ENCODE measurements around the gene GPR25.

DNA sequence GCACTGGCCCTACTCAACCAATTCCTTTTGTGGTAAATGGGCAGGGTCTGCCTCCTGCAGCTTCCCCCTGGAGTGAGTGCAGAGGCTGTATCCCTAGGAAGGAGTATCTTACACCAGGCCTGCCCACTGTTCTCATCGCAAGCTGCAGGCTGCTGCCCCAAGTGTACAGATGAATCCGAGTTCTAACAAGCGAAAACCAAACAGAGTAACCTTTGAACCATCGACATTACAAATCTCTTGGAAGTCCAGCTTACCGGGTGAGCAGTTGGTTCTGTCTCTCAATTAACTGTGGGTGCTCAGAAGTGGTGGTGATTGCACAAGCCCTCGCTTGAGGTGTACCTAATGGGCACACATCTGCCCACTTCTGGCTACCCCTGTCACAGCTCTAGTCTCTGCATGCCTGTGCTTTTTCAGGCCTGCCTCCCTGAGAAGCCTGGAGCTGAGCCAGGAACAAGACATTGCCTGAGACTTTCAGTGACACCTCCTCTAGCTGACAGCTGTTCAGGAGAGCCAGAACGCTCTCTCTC, 44.6 kb downstream of the GPR25 start:
- no peak for TF ChIP-seq POLR2A (IDR thresholded peaks at IDR 0.05; ENCODE audit: low read depth, low read length)
- TF ChIP-seq, protein P1, sequence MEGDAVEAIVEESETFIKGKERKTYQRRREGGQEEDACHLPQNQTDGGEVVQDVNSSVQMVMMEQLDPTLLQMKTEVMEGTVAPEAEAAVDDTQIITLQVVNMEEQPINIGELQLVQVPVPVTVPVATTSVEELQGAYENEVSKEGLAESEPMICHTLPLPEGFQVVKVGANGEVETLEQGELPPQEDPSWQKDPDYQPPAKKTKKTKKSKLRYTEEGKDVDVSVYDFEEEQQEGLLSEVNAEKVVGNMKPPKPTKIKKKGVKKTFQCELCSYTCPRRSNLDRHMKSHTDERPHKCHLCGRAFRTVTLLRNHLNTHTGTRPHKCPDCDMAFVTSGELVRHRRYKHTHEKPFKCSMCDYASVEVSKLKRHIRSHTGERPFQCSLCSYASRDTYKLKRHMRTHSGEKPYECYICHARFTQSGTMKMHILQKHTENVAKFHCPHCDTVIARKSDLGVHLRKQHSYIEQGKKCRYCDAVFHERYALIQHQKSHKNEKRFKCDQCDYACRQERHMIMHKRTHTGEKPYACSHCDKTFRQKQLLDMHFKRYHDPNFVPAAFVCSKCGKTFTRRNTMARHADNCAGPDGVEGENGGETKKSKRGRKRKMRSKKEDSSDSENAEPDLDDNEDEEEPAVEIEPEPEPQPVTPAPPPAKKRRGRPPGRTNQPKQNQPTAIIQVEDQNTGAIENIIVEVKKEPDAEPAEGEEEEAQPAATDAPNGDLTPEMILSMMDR (IDR thresholded peaks at IDR 0.05 in 2 of 3, conservative IDR thresholded peaks at IDR 0.05 in 1 of 3; ENCODE audit: control insufficient read depth in 2 of 3, extremely low read depth in 1 of 3, insufficient read depth in 1 of 3, low read depth in 3 of 3, low read length in 3 of 3): no peak
- TF ChIP-seq CBX3 (IDR thresholded peaks at IDR 0.05; ENCODE audit: borderline replicate concordance, low read depth): no peak
- no peak for TF ChIP-seq EZH2 (IDR thresholded peaks at IDR 0.05; ENCODE audit: borderline replicate concordance, control insufficient read depth, low read depth, low read length)
- no peak for TF ChIP-seq HDGF (IDR thresholded peaks at IDR 0.05)
- no peak for TF ChIP-seq TAF1 (IDR thresholded peaks at IDR 0.05; ENCODE audit: borderline replicate concordance, low read depth, low read length)
- TF ChIP-seq MYC (IDR thresholded peaks at IDR 0.05; ENCODE audit: insufficient read depth, insufficient read length, insufficient replicate concordance, low read length, severe bottlenecking): no peak
- no peak for TF ChIP-seq RAD21 (IDR thresholded peaks at IDR 0.05; ENCODE audit: insufficient read depth, low read depth, low read length)
- no peak for TF ChIP-seq EGR1 (IDR thresholded peaks at IDR 0.05; ENCODE audit: borderline replicate concordance in 1 of 2, low read depth in 2 of 2, low read length in 2 of 2)
- TF ChIP-seq, protein P2, sequence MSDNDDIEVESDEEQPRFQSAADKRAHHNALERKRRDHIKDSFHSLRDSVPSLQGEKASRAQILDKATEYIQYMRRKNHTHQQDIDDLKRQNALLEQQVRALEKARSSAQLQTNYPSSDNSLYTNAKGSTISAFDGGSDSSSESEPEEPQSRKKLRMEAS (IDR thresholded peaks at IDR 0.05; ENCODE audit: low read depth, low read length): no peak
